PC-3 (cell line): ENCODE results near the gene CHST11. TPM values are rescaled to one million over a fixed set of nuclear protein-coding genes. Genes with fewer than 3 reads are reported as not detected.
"Not testable (repeated sequence)": the region's sequence is repeated elsewhere in the genome, so short reads cannot be mapped to it uniquely, and the experiment has no call there.

ENCODE experiments used
- ATAC-seq: fragments of 200-7000 bp; cut with Tn5 transposase; 2 replicates; pipeline ENCODE4 v1.9.1; 2020; ENCODE audit warnings: mild to moderate bottlenecking, moderate library complexity
- BruUV-seq: library from RNA; stranded (reverse); fragments of 400-500 nt; replicated peaks from 2 replicates; lab custom pipeline; 2021; lab: Mats Ljungman, UMichigan
- CTCF ChIA-PET: fragments of 300-600 bp; sonication (Branson Sonifier 250); formaldehyde crosslinking; loops from one replicate; lab custom pipeline; 2022; ENCODE audit warnings: antibody characterized with exemption; lab: Charles Lee
- POLR2A ChIA-PET: fragments of 300-600 bp; sonication (Branson Sonifier 250); formaldehyde crosslinking; loops from one replicate; lab custom pipeline; 2022; ENCODE audit warnings: antibody characterized with exemption; ENCODE audit not compliant: unreplicated experiment; lab: Charles Lee
- DNase-seq: peaks from one replicate; pipeline ENCODE4 v3.0.0-alpha.2; 2015
- H2AFZ ChIP-seq: fragments of 300-600 bp; sonication (generic); 2 replicates; pipeline ENCODE4 v1.6.0; 2016; ENCODE audit warnings: antibody characterized with exemption, low read length
- H3F3A ChIP-seq: fragments of 300-600 bp; sonication (generic); one replicate; pipeline ENCODE4 v1.6.0; 2017; ENCODE audit warnings: antibody characterized with exemption, low read length, control low read depth, mild to moderate bottlenecking; ENCODE audit not compliant: unreplicated experiment
- H3K27ac ChIP-seq: fragments of 300-600 bp; sonication (generic); 2 replicates; pipeline ENCODE4 v1.5.1; 2016; ENCODE audit warnings: mild to moderate bottlenecking, low read length
- H3K27me3 ChIP-seq: fragments of 300-600 bp; sonication (generic); 2 replicates; pipeline ENCODE4 v1.6.1; 2016; ENCODE audit warnings: low read length, mixed read lengths
- H3K36me3 ChIP-seq: fragments of 300-600 bp; sonication (generic); 2 replicates; pipeline ENCODE4 v1.6.1; 2016; ENCODE audit warnings: low read depth, mixed run types, low read length, mixed read lengths
- H3K4me1 ChIP-seq: fragments of 300-600 bp; sonication (generic); 2 replicates; pipeline ENCODE4 v1.5.1; 2016; ENCODE audit warnings: low read length; ENCODE audit not compliant: insufficient read depth
- H3K4me2 ChIP-seq: fragments of 300-600 bp; sonication (generic); 2 replicates; pipeline ENCODE4 v1.6.0; 2016; ENCODE audit warnings: low read length
- H3K4me3 ChIP-seq: fragments of 300-600 bp; sonication (generic); 2 replicates; pipeline ENCODE4 v1.5.1; 2016; ENCODE audit warnings: mild to moderate bottlenecking, low read length, mixed read lengths
- H3K79me2 ChIP-seq: fragments of 300-600 bp; sonication (generic); 2 replicates; pipeline ENCODE4 v1.6.1; 2017; ENCODE audit warnings: low read length, mixed read lengths
- H3K9ac ChIP-seq: fragments of 300-600 bp; sonication (generic); 2 replicates; pipeline ENCODE4 v1.6.0; 2016; ENCODE audit warnings: mild to moderate bottlenecking, low read length
- H3K9me2 ChIP-seq: fragments of 300-600 bp; sonication (generic); replicated peaks from 2 replicates; pipeline ENCODE4 v1.6.1; 2016; ENCODE audit warnings: mixed run types, low read length, mixed read lengths
- H3K9me3 ChIP-seq: fragments of 300-600 bp; sonication (generic); 2 replicates; pipeline ENCODE4 v1.6.1; 2016; ENCODE audit warnings: low read length, mixed read lengths
- H4K20me1 ChIP-seq: fragments of 300-600 bp; sonication (generic); 2 replicates; pipeline ENCODE4 v1.6.1; 2016; ENCODE audit warnings: low read length, mixed read lengths
- CTCF ChIP-seq: fragments of 300-600 bp; sonication (generic); conservative IDR thresholded peaks from 2 replicates; pipeline ENCODE4 v1.5.1; 2017; ENCODE audit warnings: antibody characterized with exemption, low read depth, mild to moderate bottlenecking, low read length
- EZH2 ChIP-seq: fragments of 300-600 bp; sonication (generic); IDR thresholded peaks from one replicate; pipeline ENCODE4 v1.6.1; 2017; ENCODE audit warnings: antibody characterized with exemption, mild to moderate bottlenecking, low read length; ENCODE audit not compliant: unreplicated experiment
- EZH2phosphoT487 ChIP-seq: fragments of 300-600 bp; sonication (generic); IDR thresholded peaks from 2 replicates; pipeline ENCODE4 v1.6.1; 2018; ENCODE audit warnings: mild to moderate bottlenecking, antibody characterized with exemption, low read length, borderline replicate concordance
- intact Hi-C: fragments of 100-400 bp; cut with micrococcal nuclease; formaldehyde crosslinking; loops from 2 replicates; pipeline ENCODE4 v1.9.0; 2023
- total RNA-seq: library from RNA; depleted of rRNA; stranded (reverse); fragments of >200 nt; gene quantifications from 2 replicates; pipeline ENCODE4 v1.2.3, GENCODE V29; 2014

Gene CHST11
- total RNA-seq, 1 experiment from 2014 or later = 53.5 TPM

- CTCF ChIA-PET = no interaction called here
- no peaks in the 10 kb centered on the region for H3K36me3 ChIP-seq
- no TSS peak for BruUV-seq
- H3K4me2 ChIP-seq = no peak overlapping the region
- TF ChIP-seq EZH2phosphoT487 (no peak), CTCF (no peak), EZH2 (no peak)
- no peaks in the 10 kb centered on the region for H3F3A ChIP-seq
- H3K9ac ChIP-seq = no peak overlapping the region
- intact Hi-C loops = no loop called here
- no peaks in the 10 kb centered on the region for H4K20me1 ChIP-seq
- peaks cover 15% of the 10 kb centered on the region for H3K4me1 ChIP-seq
- DNase-seq = no peak
- ATAC-seq = no peak
- no peaks in the 10 kb centered on the region for H3K27me3 ChIP-seq
- no peaks in the 10 kb centered on the region for H3K79me2 ChIP-seq
- no peak overlapping the region for H3K27ac ChIP-seq
- H3K9me2 ChIP-seq = no peaks in the 10 kb centered on the region
- POLR2A ChIA-PET = no interaction called here
- no peak overlapping the region for H3K4me3 ChIP-seq
- H3K9me3 ChIP-seq = no peaks in the 10 kb centered on the region
- no peak overlapping the region for H2AFZ ChIP-seq
These were observed 344.7 kb downstream of the CHST11 start for GRCh38 chr12:104801427-104801826.

GRCh38 chr12:104802208-104802607, 345.5 kb downstream of the CHST11 start:
- Histone ChIP-seq H3K9me3 (no peaks in the 10 kb centered on the region), H3K4me1 (peaks cover 15% of the 10 kb centered on the region), H3K27ac (no peak overlapping the region), H3K9ac (no peak overlapping the region), H3K27me3 (no peaks in the 10 kb centered on the region), H3K9me2 (no peaks in the 10 kb centered on the region), H3K4me2 (0 out of 2 replicates have a peak overlapping the region, but pooled peaks have one; percentile 14), H3K79me2 (no peaks in the 10 kb centered on the region), H3K36me3 (no peaks in the 10 kb centered on the region), H3K4me3 (no peak overlapping the region), H3F3A (no peaks in the 10 kb centered on the region), H2AFZ (no peak overlapping the region), H4K20me1 (no peaks in the 10 kb centered on the region)
- TF ChIP-seq EZH2phosphoT487 = no peak
- TF ChIP-seq CTCF = no peak
- TF ChIP-seq EZH2 = no peak
- no peak for ATAC-seq
- DNase-seq = peak; percentile 34
- intact Hi-C loops = no loop called here
- no TSS peak for BruUV-seq
- CTCF ChIA-PET = no interaction called here
- POLR2A ChIA-PET = no interaction called here

GRCh38 chr12:104805186-104805585, 348.4 kb downstream of the CHST11 start:
- Histone ChIP-seq H3K4me3 (no peak overlapping the region), H3K27me3 (no peaks in the 10 kb centered on the region), H3K9ac (no peak overlapping the region), H3K9me2 (no peaks in the 10 kb centered on the region), H3K4me2 (no peak overlapping the region), H2AFZ (no peak overlapping the region), H3K4me1 (peaks cover 15% of the 10 kb centered on the region), H3K79me2 (no peaks in the 10 kb centered on the region), H3K9me3 (no peaks in the 10 kb centered on the region), H3K36me3 (no peaks in the 10 kb centered on the region), H3F3A (no peaks in the 10 kb centered on the region), H4K20me1 (no peaks in the 10 kb centered on the region), H3K27ac (no peak overlapping the region)
- ATAC-seq (peak; percentile 77; the same call in 1 of the 2 replicates), DNase-seq (peak; percentile 76)
- ChIA-PET CTCF (no interaction called here), POLR2A (no interaction called here)
- intact Hi-C loops = no loop called here
- TF ChIP-seq EZH2phosphoT487 (no peak), EZH2 (no peak), CTCF (no peak)
- no TSS peak for BruUV-seq

GRCh38 chr12:104806194-104806593, 349.4 kb downstream of the CHST11 start:
- H3K9me2 ChIP-seq, DNase-seq, H4K20me1 ChIP-seq, H2AFZ ChIP-seq, H3K27me3 ChIP-seq, BruUV-seq, H3K27ac ChIP-seq, H3K4me3 ChIP-seq, H3K79me2 ChIP-seq, H3F3A ChIP-seq, intact Hi-C loops, H3K36me3 ChIP-seq, POLR2A ChIA-PET, H3K9me3 ChIP-seq, CTCF ChIA-PET, ATAC-seq, H3K9ac ChIP-seq, H3K4me2 ChIP-seq: not testable (repeated sequence)
- peaks cover 15% of the 10 kb centered on the region for H3K4me1 ChIP-seq
